NCI-H1436 treated with DMSO at 0.1 percent for 48 hours (cell line): ENCODE results near the gene PKHD1.
"Not testable (repeated sequence)": the region's sequence is repeated elsewhere in the genome, so short reads cannot be mapped to it uniquely, and the experiment has no call there.

ENCODE experiments used
- DNase-seq: peaks from one replicate; lab custom pipeline; 2025; lab: John Stamatoyannopoulos, UW

Gene PKHD1

DNA sequence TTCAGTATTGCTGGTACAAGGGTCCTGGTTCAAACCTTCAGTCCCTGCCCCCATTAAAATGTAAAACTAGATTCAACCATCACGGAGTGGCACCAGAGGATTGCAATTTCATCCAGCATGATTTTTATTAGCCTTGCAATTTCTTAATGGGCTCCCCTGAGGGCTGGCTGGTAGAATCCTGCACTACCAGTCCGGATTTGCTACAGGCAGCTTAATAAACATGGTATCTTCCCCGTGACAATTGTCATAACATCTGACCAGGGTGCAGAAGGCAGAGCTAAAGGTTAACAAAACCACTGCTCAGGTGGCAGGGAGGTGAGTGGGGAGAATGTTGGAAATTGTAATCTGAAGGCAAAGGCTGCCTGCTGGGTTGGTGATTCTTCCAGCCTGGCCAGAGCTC is 94.5 kb downstream of the PKHD1 start:
- DNase-seq = no peak

DNA sequence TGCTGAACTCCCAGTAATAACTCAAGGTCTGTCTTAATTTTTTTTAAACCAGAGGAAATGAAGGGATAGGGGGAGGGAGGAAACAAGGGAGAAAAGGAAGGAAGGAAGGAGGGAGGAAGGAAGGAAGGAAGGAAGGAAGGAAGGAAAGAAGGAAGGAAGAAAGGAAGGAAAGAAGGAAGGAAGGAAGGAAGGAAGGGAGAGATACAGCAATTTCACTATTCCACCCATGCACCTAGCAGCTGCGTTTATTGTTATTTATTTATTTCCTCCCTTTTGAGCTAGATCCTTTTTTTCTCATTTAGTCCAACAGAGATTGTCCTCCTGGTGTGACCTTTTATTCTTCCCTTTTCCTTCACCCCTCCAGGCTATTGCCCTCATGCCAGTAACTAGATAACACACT is 97.6 kb downstream of the PKHD1 start:
- DNase-seq = no peak

DNA sequence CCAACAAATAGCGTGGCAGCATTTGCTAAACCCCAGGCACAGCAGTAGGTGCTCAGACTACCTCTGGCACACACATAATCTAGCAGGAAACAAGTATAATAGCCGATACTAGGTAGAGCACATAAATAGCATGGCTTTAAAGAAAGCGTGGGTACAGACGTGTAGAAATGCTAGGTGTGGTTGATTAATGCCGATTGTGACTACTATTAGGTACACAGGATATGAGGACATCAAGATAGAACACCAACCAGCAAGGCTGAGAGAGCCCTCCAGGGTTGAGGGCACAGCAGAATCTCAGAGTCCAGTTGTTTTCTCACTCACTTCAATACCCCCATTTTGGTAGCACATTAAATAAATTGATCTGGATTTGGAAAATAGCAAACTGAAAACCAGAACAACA is 100.5 kb downstream of the PKHD1 start:
- no peak for DNase-seq

DNA sequence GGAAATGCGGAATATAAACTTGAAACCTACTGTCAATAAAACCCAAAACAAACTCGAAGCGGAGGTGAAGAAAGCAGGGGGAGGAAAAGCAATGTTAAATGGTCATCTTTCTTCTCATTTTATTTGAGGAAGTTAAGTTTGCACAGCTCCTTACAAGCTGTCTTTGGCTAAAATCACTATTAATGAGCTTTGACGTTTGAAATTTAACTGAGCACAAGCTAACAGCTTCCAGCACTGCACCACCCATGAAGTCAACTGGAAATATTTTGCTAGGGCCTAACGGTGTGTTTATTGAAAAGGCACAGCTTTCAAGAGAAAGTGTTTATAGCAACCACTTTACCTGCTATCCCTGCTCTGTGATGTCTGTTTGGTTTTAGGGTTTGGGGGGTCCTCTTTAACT is 103.8 kb downstream of the PKHD1 start:
- no peak for DNase-seq

DNA sequence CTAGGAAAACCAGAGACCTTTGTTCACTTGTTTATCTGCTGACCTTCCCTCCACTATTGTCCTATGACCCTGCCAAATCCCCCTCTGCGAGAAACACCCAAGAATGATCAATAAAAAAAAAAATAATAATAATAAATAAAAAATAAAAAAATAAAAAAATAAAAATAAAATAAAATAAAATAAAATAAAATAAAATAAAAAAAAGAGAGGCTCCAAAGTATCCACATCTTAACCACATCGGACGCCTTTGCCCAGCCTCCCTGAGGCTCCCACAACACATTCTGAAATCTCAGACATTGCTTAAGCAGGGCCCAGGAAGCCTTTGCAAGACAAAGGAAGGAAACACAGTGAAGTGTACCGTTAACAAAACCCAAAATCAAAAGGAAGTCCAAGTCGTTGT is 104.7 kb downstream of the PKHD1 start:
- not testable (repeated sequence) for DNase-seq

DNA sequence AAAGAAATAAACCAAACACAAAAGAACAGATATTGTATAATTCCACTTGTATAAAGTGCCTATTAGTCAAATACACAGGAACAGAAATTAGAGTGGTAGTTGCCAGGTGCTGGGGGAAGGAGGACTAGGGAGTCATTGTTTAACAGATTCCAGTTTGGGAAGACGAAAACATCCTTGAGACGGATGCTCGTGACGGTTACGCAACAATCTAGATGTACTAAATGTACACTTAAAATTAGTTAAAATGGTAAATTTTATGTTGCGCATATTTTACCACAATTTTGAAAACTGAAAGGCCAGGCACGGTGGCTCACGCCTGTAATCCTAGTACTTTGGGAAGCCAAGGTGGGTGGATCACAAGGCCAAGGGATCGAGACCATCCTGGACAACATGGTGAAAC is 111.0 kb downstream of the PKHD1 start:
- DNase-seq = no peak

DNA sequence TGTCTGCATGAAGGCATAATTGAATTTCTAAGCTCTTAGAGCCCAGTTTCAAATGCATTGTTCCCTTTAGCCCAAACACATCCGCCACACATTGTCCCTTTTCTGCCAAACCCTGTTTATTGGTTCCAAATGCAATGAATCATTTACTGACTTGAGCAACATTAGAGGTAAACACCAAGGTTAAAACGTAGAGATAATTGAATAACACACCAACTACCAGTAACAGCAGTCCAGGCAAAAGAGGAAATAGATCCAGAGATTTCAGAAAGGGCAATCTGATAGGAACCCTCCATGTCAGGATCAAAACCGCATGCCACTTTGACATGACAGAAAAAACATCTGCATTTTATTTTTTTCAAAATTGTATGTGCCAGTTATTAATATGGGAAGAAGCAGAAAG is 114.8 kb downstream of the PKHD1 start:
- no peak for DNase-seq

DNA sequence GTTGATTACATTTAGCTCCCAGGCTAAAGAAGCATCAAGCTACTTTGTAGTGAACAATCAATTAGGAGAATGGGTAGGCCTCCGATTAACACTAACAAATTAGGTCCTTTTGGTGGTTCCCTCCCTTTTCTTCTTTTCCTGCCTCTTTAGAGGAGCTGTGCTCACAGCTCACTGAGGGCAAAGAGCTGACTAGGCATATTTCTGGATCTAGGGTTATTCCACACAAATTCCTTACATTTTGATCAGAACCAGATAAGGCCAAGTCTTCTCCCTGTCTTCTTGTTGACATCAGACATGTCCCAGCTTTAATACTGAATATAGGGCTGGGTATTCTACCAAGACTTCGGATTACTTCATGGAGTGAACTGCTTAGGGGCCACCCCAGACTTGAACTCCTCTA is 119.1 kb downstream of the PKHD1 start:
- DNase-seq = no peak

DNA sequence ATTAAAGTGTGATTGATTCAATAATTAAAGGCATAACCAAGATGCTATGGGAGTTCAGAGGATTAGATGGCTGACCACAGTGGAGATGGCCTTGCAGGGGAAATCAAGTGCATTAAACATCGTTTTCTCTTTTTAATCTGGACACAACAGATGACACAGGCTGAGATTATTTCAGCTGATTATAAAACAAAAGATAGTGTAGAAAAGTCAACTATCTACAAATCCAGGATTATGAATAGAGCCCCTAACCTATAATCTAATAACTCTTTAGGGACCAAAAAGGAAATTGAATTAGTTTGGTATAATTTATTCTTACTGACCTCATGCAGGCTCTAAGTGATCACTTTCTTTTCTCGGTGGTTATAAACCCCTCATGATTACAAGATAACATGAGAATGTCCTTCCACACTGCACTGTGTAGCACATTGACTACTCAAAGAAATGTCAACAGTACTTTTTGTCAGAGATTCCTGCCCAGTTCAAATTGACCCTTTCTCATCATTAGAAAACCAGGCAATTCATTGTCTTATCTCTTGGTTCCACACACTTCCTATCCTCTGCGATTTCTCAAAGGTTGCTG is 122.1 kb downstream of the PKHD1 start:
- DNase-seq = no peak

DNA sequence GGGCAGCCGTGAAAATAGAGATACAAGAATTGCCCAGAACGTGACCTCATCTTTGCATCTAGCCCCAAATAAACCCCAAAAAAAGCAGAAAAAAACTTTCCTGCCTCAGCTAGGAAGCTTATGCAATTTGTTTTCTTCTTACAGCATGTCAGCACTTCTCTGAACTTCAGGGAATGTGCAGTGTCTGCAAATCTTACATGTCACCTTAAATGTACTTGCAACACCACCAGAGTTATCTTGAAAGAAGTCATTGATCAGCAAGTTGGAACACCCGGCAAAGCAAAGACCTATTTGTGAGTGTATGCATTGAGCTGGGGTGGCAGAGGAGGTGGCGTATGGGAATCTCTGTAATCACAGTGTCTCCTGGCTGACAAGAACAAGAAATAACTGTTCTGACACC is 123.4 kb downstream of the PKHD1 start:
- DNase-seq = no peak

DNA sequence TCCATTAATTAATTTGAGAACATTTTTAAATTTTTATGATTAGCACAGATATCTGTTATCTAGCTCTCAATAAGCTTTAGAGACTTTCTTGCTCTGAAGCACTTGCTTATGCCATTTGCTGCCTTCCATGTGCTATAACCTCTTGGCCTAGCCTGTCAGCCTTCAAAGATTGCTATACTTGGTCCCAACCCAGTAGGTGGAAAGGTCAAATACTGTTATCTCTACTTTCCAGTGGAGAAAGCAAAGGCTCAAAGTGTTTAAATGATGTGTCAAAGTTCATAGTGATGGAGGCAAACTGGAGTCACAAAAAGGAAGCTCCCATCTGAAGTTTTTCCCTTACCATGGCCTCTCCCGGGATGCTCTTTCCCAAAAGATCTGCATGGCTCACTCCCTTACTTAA is 125.1 kb downstream of the PKHD1 start:
- DNase-seq = no peak

DNA sequence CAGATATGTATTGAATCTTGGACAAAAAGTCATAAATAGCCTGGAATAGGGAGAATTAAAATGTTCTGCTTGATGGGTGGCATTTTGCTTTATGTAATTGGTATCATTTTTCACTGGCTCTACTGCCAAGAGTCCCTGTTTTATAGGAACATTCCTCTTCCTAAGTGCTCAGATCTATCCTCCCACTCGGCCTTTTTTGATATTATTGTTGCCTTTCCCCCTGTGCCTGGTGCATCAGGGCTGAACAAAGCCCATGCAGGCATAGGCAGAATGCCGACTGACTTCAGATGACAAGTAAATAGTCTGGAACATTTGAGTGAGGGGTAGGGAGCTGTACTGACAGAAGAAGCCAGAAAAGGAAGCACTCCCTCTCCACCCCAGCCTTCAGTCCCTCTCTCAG is 127.0 kb downstream of the PKHD1 start:
- no peak for DNase-seq

DNA sequence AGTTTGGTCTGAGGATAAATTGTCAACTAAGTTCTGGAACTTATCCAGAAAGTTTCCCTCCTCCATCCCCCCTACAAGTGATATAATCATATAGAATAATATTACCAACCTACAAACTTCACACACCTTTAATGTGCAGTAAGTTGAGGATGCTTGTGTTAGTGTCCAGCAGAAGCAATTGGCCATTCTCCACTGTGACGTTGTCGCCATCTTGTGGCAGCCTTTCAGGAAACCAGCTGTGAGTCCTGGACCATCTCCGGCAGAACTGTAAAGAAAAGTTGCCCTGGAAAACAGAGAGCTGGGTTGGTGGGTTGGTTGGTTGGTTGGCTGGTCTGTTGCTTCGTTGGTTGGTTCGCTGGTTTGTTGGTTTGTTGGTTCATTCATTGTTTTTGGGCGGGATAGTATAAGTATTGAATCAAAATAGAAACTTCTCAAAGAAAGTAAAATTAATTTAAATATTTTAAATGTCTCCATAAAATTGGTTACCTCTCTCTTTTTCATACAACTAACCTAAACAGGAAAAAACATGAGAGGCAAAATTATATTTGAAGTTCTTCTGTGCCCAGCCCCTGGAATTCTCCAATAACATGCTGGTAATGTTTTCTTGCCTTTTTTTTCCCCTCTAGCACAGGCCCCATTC is 127.5 kb downstream of the PKHD1 start:
- no peak for DNase-seq

DNA sequence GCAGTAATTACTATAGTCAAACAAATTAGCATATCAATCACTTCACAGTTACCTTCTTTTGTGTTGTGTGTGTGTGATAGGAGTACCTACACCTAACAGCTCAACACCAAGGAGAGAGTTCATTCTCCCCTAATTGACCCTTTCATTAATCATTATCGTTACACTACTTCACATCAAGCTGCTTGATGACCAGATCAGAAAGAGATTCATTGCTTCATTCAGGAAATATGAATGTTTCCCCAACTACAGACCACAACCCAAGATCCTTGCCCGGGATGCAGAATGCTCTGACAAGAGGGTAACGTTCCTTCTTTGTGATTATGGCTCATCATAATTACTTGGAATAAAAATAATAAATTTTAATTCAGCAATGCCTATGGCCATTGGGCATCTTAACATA is 132.7 kb downstream of the PKHD1 start:
- no peak for DNase-seq

DNA sequence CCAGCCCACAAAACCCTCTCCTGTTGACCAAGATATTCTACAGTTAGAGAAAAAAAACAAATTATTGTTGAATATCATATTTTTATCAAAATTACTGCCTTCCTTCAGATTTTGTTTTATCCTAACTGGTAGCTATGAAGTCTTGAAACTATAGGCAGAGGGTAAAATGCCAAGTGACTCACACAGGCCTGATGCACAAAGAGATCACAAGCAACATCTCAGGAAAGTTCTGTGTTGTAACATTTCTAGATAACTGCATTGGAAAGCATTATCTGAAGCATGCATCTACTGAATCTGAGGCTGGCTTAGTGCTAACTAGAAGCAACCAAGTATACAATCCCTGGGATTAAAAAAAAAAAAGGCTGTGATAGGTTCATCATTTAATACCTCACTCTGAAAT is 134.2 kb downstream of the PKHD1 start:
- DNase-seq = no peak

DNA sequence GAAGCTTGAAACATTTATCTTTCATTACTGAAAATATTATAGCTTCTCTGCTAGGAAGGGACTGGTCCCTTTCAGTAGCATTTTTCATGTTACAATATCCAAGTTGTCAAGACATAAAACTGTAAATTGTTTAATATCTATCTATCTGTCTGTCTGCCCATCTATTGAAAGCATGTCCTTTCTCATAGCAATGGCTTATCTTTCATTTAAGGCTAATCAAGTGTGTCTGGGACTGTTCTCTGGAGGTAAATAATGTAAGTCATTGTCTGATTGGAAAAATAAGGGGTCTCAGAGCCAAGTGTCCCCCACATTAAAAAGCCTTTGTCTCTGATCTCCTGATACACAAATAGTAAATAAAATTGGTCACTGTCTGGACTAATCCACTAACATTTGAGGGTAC is 135.5 kb downstream of the PKHD1 start:
- no peak for DNase-seq

DNA sequence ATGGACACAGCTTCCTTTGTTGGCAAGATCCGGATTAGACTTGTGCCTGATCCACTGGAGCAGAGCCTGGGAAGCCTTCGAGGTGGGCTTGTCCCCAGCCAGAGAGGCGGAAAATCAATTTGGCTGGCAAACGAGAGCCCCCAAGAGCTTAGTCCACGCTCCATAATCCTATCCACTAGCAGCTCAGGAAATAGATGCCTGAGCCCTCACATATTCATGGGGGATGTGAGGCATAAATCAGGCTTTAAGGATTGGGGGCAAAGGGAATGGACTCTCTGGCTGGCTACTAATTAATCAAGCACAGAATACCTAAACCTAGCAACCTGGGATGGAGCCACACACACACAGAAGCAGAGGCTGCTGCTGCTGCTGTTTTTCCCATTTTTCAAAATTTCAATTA is 137.9 kb downstream of the PKHD1 start:
- DNase-seq = no peak

DNA sequence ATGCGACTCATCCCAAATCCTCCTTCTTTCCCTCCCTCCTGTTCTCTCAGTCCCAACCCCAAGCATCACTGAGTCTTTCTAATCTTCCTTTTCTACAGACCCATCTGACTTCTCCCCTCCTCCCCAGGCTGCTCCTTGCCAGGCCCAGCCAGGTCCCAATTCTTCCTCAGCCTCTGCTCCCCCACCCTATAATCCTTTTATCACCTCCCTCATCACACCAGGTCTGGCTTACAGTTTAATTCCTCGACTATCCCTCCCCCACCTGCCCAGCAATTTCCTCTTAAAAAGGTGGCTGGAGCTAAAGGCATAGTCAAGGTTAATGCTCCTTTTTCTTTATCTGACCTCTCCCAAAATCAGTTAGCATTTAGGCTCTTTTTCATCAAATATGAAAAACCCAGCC is 147.7 kb downstream of the PKHD1 start:
- not testable (repeated sequence) for DNase-seq

DNA sequence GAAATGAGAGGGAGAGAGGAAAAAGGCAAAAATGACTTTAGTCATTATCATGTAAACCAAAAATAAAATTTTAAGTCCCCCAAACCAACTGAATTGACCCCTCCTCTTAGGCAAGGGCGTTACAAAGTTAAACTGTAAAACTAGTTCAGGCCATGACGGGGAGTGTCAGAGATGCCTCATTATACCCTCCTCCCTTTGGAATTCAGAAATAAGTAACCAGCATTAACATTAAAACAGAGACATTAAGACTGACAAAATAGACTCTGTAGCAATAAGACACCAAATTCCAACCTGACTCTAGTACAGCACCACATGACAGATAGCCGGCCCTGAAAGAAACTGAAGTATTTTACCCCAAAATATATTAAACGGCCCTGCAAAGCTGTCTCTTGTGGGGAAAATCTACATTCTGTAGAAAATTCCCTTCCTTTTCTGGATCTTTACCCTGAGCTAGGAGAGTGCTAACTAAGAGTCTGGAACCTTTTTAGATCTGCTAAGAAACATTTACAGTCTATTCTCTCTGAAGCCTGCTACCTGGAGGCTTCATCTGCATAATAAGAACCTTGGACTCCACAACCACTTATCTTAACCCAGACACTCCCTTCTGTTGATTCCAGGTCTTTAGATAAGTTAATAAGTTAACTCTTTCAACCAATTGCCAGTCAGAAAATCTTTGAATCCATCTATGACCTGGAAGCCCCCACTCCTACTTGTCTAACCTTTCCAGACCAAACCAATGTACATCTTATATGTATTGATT is 150.7 kb downstream of the PKHD1 start:
- no peak for DNase-seq

DNA sequence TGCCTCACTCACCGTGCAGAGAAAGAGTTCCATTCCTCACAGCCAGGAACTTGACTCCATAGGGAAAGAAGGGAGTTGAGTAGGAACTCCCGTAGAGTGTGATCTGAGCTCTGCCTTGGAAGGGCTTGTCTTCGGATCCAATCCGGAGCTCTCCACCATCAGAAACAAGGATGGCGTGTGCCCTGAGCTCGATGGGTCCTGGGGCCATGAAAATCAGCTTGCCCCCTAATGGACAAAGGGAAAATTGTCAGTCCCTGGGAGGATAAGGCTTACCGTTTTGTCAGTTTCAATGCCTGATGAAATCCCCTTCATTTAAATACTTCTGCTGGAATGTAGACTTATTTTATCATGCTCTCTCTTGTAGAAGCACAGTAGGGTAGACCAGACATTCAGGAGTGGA is 153.3 kb downstream of the PKHD1 start:
- DNase-seq = no peak

DNA sequence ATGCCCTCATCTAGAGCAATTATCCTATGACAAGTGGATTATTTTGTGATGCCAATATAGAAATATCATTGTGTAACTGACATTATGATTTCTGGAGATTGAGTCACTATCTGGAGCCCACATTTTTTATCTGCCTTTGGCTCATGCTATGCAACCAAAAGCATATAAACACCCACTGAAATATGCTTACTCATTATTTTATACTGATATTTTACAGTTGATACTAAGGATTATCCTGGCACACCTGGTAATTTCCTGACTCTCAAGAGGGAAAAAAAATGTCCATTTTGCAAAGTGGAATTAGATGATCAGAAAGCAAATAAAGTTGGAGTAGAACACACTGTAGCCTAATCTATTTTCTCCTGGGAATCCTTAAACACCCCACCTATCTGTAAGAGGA is 154.5 kb downstream of the PKHD1 start:
- DNase-seq = no peak

DNA sequence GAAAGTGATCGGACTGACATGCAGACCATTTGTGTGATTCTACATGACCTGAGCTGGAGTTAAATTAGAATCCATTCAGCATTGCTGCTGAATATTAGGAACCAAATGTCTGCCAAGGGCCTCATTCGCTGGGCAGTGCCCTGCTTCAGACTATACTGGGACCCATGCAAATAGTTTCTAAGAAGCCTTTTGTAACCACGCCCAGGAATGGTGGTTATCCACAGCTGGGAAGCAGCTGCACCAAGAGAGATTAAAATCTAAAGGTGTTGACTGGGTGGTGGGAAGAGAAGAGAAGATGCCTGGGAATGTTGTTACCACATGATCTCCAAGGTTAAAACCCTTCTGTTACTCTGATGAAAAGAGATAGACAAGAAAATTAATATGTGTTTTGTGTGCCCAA is 156.8 kb downstream of the PKHD1 start:
- DNase-seq = no peak

DNA sequence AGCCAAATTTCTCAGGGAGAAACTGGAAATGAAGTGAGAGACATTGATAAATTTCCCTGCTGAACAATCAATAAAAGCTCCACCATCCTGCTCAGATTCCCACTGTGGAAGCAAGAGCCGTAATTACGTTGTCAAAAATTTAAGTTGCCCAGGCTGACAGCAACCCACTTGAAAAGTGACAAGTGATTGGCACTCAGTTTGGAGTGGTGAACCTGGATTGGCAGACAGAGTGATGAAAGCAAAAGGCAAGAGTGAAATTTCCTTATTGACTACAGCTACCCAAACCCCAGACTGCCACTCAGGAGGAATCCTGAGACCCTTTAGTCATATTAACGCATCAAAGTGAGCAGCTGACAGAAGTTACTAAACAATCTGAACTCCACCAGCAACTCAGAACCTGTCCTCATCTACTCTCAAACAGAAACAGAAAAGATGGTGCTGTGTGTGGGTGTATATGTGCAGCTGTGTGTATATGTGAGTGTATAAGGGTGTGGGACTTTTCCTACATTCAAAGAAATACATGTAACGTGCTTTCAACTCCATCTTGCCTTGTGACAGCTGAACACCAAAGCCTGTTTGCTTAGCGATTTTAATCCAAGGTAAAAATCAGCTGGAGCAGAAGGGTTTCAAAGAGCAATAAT is 157.4 kb downstream of the PKHD1 start:
- DNase-seq = no peak
